HG03469 (cell line): ENCODE results near the gene TMEM204.

Experiments used
- ATAC-seq: cut with Tn5 transposase; IDR thresholded peaks from one replicate; pipeline ENCODE4 v1.9.1; 2021; ENCODE audit warnings: mild to moderate bottlenecking, moderate library complexity, moderate number of reproducible peaks; ENCODE audit not compliant: unreplicated experiment

Gene TMEM204

DNA sequence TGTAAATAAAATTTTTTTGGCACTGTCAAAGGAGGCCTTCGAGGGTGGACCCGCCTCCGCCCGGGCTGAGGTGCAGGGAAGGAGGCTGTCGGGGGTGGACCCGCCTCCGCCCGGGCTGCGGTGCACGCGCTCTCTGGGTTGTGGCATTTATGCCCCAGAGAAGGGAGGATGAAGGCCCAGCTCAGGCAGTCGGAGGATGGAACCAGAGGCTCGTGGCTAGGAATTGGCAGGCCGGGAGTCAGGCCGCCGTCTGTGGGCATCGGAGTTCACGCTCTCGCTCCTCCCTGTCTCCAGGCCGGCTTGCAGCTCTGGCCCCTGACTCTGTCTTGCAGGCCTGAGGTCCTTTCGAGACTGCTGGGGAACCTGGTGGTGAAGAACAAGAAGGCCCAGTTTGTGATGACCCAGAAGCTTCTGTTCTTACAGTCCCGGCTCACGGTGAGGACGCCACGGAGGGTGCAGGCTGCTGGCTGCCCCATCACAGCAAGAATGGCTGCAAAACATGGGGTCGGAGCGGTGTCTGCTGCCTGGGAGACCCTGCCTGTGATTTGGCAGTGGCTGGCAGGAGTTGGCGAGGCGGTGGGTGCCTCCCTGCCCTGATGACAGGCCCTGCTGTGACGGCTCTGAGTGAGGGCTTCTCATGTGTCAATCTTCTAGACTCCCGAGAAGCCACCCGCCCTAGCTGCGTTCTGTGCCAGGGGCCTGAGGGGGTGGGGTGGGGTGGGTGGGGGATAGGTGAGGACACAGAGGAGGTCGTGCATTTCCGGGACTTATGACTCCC, 34.4 kb upstream of the TMEM204 start:
- ATAC-seq, result no peak

- no peak for ATAC-seq
Observed at GRCh38 chr16:1499756-1500464, 33.6 kb upstream of the TMEM204 start.

DNA sequence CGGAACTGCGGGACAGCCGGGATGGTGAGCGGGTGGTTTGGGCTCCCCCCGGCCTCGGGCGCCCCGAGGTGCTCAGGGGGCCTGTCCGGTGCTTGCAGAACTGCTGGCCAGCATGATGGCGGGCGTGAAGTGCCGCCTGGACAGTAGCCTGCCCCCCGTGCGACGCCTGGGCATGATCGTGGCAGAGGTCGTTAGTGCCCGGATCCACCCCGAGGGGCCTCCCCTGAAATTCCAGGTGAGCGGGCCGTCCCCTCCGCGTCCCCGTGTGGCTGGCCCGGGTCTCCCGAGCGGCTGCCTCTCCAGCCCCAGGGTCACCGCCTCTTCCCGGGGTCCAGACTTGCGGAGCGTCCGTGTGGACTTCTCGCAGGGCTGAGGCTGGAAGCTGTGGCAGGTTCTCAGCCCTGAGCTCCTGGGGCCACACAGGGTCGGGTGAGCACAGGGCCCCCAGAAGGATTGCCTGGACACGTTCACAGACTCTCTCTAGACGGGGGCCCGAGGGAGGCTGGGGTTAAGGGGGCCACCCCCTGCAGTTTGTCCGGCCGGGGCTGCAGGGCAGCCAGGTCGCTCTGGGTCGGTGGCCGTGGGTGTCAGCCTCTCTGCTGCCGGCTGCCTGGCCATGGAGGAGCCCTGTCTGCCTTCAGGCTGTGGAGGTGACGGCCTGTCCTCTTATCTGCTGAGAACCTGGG, 32.9 kb upstream of the TMEM204 start:
- ATAC-seq, result no peak

- no peak for ATAC-seq
Observed at GRCh38 chr16:1501630-1502029, 31.8 kb upstream of the TMEM204 start.

DNA sequence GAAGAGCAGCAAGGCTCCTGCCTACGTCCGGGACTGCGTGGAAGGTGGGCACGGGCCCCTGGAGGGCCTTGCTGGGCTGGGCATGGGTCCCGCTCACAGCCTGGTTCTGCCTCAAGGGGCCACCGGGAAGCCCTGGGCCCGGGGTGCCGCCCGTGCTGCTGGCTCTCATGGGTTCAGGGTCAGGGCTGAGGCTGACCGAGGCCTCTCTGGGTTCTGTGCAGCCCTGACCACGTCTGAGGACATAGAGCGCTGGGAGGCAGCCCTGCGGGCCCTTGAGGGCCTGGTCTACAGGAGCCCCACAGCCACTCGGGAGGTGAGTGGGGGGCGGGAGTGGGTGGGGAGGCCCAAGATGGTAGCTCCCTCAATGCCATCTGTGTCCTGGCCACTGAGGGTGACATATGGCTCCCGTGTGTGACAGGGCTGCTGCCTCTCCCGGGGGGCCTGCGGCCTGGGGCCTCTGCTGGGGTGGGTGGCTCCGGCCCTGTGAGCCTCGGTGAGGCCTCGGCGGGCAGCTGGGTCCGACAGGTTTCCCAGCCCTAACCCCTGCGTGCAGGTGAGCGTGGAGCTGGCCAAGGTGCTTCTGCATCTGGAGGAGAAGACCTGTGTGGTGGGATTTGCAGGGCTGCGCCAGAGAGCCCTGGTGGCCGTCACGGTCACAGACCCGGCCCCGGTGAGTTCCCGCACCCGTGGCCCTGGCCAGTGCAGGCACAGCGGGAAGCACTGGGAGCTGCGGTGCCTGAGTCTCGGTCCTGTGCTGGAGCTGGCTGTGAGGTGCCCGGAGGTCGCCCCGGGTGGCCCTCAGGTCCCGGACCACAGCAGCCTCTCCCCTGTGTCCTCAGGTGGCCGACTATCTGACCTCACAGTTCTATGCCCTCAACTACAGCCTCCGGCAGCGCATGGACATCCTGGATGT, 31.1 kb upstream of the TMEM204 start:
- ATAC-seq, result no peak

- no peak for ATAC-seq
Observed at GRCh38 chr16:1503110-1503955, 30.1 kb upstream of the TMEM204 start.

DNA sequence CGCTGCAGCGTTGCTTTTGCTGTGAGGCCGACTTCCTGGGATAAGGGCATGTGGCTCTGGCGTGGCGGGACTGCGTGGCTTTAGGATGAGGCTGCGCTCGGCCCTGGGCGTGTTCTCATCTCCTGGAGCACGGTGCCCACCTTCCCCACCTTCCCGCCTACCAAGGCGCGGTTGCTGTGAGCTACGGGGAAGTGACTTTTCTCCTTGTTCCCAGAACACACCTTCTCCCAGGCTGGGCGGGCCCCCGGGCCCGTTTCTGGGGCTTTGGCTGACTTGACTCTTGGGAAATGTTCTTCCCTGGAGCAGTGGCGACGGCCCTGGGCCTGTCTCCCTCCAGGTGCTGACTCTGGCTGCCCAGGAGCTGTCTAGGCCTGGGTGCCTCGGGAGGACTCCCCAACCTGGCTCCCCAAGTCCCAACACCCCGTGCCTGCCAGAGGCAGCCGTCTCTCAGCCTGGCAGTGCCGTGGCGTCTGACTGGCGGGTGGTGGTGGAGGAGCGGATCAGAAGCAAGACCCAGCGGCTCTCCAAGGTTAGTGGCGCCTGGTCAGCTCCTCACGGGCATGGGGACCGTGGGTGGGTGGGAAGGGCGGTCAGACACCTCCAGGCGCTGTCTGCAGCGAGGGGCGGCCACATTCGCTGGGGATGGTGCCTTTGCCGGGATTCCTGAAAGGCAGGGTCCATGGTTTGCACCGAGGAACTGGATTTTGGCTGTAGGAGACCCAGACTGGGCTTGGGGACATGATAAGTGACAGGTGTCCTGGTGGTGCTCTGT, 28.2 kb upstream of the TMEM204 start:
- no peak for ATAC-seq

DNA sequence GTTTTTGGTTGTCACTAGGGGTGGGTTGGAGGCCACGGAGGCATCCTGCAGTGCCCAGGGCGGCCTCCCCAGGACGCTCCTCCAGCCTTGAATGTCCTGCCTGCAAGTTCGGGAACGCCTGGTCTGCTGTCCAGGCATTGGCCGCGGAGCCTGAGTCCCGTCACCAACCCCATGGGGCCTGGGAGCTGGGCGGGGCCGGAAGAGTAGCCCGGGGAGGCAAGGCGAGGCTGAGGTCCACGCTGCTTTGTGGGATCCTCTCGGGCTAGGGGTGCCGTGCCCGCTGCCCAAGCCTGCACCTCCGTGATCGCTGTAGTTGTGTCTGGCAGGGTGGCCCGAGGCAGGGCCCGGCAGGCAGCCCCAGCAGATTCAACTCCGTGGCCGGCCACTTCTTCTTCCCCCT, 27.6 kb upstream of the TMEM204 start:
- no peak for ATAC-seq

- no peak for ATAC-seq
Observed at GRCh38 chr16:1506494-1507213, 26.8 kb upstream of the TMEM204 start.

DNA sequence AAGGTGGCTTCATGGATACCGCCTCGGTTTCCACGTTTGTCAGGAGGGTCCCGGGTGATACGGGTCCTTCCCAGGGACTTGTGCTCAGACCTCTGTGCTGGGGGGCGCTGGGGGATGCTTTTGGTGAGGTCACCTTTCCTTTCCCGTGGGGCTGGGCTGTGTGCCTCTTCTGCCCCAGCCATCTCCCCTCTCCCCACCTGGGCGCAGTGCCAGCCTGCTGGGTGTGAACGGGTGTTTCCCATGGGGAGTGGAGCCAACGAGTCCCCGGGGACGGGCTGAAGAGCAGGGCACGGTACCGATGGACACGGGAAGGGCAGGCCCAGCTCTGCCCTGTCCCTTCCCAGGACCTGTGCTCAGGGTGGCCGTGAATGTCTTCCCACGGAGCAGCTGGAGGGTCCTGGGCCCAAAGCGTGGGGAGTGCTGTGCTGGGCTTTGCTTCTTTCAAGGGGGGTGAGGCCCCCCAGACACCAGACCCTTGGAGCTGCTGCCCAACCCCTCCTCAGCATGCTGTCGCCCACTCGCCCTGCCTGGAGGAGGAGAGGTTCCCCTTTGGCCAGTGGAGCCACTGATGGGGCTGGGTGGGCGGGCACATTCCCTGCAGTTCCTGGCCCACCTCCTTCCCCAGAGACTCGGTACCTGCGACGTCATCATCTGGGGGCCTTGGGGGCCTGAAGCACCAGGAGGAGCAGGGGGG, 24.8 kb upstream of the TMEM204 start:
- ATAC-seq, result no peak

DNA sequence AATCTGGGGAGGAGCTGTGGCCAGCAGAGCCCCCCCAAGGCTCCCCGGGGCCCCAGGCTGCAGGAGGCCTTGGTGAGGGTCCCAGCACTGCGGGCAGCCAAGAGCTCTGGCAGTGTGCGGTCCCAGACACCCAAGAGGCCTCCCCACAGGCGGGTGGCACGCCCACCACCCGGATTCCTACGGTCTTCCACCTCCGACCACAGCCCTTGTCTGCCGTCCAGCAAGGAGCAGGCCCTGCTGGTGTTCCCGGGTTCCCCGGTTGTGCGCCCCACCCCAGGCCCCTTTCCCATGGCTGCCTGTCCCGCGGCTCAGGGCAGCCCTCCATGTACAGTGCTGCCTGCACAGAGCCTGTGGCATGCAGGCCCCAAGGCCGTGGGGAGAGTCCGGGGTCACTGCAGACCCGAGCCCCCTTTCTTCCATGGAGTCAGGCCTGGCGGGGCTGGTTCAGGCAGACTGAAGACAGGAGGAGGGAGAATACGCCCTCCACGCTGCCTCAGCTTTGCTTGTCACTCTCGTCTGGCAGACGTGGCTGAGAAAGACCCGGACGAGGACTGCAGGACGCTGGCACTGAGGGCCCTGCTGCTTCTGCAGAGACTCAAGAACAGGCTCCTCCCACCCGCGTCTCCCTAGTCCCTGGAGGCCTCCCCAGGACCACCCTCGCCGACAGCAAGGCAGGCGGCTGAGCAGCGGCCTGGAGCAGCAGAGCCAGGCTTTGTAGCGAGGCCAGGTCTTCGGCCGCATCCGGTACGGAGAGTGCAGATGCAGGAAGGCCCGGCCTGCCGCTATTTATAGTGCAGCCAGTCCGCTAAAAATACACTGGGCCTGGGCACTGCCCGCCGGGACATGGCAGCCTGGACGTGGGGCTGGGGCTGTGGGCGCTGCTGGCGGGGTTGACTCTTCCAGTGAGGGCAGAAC, 23.9 kb upstream of the TMEM204 start:
- ATAC-seq, result no peak

- no peak for ATAC-seq
Observed at GRCh38 chr16:1510272-1510671, 23.2 kb upstream of the TMEM204 start.

GRCh38 chr16:1510941-1511351, 22.5 kb upstream of the TMEM204 start:
- ATAC-seq, result no peak

DNA sequence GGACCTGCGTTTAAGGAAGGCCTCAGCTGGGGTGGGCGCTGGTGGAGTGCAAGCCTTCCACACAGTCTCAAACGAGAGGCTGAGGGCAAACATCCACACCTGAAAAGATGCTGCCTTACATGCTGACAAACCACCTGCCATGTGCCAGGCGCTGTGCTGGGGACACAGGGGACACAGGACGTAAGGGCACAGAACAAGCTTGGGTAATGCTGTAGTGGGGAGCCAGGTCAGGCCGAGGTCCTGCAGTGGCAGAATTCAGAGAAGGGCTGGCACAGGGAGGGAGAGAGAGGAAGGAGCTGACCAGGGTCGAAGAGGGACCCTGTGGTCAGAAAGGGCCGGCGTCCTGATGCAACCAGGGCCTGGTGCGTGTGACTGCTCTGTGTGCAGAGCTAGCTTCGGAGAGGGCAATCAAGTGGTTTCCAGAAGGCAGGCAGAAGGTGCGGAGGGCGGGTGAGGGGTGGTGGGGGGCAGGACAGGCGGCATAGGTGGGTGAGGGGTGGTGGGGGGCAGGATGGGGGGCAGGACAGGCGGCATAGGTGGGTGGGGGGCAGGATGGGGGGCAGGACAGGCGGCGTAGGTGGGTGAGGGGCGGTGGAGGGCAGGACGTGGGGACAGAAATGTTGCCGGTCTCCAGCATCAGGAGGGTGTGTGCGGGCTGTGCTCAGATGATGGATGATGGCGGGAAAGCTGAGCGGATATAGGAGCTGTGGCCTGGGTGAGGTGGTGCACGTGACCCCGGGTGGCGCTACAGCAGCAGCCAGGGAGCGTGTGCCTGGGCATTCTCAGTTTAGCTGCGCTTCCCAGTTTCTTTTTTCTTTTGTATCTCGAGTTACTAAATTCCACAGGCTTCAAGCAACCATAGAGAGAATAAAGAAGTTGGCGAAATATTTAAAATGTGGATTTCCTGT, 21.6 kb upstream of the TMEM204 start:
- no peak for ATAC-seq

- ATAC-seq, result no peak
Observed at GRCh38 chr16:1512774-1513173, 20.7 kb upstream of the TMEM204 start.

DNA sequence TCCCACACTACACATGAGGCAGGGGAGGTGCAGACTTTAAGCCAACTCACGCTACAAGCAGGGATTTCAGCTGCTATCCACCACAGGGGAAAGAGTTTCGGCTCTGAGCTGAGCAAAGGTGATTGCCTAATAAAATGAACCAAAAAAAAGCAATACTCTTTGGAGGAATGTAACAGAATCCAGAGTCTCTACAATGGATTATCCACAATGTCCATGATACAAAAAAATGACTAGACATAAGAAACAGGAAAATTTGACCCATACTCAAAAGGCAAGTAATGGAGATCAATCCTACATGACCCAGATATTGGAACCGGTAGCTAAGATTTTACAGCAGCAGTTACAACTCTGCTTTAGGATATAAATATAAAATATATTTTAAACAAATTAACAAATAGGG, 19.0 kb upstream of the TMEM204 start:
- ATAC-seq, result no peak
